ENCODE measurements around the gene TNFSF10.
"Not testable (repeated sequence)": the region's sequence is repeated elsewhere in the genome, so short reads cannot be mapped to it uniquely, and the experiment has no call there.

TNFSF10 gene

DNA sequence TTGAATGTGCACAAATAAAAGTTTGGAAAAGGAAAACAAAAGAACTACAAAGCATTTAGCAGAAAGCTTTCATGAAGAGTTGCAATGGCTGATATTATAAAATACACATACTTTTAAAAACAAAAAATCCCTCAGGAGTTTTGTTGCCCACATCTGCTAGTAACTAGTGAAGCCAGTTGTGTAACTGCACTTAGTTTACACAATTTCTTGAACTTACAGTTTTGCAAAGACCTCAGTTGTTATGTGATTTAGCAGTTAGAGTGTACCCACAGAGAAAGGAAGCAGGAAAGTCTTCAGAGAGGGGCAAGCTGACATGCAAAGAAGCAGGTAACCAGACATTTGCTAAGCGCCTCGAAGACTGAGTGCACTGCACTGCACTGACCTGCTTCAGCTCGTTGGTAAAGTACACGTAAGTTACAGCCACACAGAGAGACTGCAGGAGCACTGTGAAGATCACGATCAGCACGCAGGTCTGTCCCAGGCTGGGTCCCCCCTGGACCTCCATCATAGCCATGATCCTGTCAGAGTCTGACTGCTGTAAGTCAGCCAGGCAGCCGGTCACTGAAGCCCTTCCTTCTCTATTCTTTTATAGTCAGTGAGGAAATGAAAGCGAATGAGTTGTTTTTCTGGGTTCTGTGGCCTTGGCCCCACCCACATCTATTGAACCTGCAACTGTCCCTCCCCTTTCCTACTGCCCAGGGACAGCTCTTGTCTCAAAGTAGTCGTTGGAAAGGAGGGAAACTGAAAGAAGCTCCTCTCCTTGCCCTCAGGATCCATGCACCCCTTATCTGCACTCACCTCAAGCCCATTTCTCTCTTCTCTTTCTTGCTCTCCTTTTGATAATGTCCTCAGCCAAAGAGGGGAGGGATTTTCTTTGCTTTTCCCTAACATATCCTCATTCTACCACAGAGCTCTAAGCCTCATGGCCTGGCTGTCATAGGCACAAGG lies at the start of gene TNFSF10:
TSS of gene TNFSF10 (minus strand) at position 560 of the 948 bp plus-strand sequence. CDS start at position 514, 46 bp downstream.
- DNase-seq (ENCODE audit: low spot score), result no peak

DNA sequence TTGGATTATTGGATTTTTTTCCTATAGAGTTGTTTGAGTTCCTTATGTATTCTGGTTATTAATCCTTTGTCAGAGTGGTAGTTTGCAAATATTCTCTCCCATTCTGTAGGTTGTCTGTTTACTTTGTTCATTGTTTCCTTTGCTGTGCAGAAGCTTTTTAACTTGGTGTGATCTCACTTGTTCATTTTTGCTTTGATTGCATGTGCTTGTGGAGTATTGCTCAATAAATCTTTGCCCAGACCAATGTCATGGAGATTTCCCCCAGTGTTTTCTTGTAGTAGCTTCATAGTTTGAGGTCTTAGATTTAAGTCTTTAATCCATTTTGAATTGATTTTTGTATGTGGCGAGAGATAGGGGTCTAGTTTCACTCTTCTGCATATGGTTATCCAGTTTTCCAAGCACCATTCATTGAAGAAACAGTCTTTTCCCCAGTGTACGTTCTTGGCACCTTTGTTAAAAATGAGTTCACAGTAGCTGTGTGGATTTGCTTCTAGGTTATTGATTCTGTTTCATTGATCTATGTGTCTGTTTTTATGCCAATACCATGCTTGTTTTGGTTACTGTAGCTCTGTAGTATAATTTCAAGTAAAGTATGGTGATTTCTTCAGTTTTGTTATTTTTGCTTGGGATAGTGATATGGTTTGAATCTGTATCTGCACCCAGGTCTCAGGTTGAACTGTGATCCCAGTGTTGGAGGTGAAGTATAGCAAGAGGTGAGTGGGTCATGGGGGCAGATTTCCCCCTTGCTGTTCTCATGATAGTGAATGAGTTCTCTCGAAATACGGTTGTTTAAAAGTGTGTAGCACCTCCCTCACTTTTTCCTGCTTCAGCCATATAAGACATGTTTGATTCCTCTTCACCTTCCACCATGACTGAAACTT lies 46.1 kb upstream of the TNFSF10 start:
- no peak for DNase-seq (ENCODE audit: low spot score)

DNA sequence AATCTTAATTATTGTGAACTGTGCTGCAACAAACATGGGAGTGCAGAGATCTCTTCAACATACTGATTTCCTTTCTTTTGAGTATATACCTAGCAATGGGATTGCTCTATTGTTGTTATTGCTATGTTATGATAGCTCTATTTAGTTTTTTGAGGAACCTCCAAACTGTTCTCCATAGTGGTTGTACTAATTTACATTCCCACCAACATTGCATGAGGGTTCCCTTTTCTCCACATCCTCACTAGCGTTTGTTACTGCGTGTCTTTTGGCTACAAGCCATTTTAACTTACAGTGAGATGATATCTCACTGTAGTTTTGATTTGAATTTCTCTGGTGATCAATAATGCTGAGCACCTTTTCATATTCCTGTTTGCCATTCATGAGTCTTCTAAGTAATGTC lies 45.5 kb upstream of the TNFSF10 start:
- no peak for DNase-seq (ENCODE audit: low spot score)

DNA sequence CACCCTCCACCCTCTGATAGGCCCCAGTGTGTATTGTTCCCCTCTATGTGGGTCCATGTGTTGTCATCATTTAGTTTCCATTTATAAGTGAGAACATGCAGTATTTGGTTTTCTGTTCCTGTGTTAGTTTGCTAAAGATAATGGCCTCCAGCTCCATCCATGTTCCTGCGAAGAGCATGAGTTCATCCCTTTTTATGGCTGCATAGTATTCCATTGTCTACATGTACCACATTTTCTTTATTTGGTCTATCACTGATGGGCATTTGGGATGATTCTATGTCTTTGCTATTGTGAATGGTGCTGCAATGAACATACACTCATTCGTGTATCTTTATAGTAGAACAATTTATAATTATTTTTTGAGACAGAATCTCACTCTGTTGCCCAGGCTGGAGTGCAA lies 43.6 kb upstream of the TNFSF10 start:
- not testable (repeated sequence) for DNase-seq (ENCODE audit: low spot score)

DNA sequence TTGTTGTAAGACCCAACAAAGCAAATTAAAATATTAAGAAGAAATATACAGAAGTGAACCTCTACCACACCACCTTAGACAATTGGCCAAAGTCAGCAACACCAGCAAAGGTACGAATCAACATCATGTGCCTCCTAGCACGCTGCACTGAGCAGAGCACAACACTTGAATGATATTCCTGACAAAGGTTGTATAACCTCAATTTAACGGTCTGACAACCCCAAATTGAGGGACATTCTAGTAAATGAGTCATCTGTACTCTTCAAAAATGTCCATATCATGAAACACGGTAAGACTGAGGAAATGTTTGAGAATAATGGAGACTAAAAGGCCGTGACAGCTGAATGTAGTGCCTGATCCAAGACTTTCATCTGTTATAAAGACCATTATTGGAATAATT lies 41.3 kb upstream of the TNFSF10 start:
- no peak for DNase-seq (ENCODE audit: low spot score)

DNA sequence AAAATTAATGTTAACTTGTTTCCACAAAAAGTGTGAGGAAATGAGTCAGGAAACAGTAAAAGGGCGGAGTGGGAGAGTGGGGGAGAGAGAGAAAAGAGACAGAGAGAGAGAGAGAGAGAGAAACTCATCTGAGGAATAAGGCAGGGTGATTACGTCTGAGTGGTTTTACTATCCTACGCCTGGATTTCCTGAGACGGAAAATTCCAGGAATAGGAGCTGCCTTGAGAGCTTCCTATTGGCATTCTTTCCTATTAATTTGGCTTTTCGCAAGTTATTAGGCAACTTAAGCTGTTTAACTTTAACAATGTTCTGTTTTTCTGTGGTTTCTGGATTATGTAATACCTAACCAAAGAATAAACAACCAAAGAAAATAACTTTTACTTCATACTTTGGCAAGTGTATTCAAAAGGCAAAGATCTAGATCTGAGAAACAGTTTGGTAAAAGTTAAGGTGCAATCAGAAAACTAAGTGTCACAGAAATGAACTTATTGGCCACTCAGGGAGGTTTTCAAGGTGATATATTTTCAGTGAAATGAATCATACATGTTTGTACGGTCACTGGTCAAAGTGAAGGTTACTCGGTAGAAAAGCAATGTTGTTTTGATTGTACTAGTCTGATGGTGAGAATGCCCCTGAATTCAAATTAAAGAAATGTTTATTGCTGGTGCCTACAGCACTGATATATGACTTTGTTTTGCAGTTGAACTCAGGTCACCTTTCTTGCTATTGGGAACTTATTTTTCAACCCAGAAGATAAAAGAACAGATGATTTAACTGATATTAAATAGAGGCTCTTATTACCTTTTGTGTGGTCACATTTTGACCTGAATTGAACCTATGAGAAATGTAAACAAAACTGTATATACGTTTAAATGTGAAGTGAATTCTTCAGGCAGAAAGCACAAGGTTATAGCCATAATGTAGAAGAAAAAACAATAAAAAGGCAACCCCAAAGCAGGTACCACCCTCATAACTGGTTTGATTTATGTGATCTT lies 39.9 kb upstream of the TNFSF10 start:
- no peak for DNase-seq (ENCODE audit: low spot score)

DNA sequence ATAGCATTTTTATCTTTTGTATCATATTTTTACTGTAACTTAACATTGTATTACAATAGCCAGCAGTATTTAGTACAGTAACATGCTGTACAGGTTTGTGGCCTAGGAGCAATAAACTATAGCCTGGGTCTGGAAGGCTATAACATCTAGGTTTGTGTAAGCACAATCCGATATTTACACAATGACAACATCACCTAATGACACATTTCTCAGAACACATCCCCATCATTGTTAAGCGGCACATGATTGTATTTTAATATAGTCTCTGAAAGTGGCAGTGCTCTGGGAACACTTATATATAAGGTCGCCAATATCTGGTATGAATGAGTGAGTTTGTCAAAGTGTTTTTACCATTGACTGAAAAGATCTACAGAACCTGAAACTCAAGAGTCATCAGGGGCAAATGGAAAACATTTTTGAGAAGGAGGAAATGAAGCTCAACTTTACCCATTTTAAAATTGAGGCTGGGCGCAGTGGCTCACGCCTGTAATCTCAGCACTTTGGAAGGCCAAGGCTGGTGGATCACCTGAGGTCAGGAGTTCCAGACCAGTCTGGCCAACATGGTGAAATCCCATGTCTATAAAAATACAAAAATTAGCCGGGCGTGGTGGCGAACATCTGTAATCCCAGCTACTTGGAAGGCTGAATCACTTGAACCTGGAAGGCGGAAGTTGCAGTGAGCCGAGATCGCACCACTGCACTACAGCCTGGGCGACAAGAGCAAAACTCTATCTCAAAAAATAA lies 38.8 kb upstream of the TNFSF10 start:
- no peak for DNase-seq (ENCODE audit: low spot score)

DNA sequence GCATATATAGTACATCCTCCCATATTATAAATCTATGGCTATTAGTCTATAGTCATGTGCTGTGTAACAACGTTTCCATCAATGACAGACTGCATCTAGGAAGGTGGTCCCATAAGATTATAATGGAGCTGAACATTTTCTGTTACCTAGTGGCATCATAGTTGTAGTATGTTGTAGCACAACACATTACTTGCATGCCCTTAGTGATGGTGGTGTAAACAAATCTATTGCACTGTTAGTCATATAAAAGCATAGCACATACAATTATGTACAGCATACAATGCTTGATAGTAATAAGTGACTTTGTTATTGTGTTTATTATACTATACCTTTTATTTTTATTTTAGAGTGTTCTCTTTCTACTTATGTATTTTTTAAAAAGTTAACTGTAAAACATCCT lies 37.4 kb upstream of the TNFSF10 start:
- DNase-seq (ENCODE audit: low spot score), result no peak

DNA sequence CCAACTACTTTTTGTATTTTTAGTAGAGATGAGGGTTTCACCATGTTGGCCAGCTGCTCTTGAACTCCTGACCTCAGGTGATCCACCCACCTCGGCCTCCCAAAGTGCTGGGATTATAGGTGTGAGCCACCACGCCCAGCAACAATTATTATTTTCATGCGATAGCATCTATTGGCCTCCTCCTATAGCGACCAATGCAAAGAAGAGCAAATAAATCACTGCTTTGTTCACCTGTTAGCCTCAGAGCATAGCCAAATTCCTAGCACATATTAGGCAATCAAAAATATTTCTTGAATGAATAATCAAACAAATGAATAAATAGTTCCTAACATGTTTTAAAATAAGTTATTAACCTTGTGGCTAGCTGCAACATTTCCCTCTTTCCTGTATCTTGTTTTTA lies 36.8 kb upstream of the TNFSF10 start:
- DNase-seq (ENCODE audit: low spot score), result no peak

DNA sequence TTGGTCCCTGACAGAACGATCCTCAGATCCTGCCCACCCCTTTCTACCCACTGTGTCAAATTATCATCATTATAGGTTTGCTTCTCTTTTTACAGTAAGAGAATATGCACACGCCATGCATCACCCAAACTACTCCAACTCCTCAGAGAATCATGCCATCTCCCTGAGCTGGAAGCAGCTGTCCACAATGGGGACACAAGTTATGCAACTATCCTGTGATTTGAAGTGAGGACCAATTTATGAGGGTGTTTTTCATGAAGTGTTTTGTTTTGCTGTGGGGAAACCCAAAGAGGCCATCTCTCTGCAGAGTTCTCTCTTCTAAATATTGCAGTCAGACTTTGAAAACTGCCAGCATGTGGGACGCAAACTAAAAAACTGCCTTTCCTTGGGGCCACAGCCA lies 35.8 kb upstream of the TNFSF10 start:
- no peak for DNase-seq (ENCODE audit: low spot score)

DNA sequence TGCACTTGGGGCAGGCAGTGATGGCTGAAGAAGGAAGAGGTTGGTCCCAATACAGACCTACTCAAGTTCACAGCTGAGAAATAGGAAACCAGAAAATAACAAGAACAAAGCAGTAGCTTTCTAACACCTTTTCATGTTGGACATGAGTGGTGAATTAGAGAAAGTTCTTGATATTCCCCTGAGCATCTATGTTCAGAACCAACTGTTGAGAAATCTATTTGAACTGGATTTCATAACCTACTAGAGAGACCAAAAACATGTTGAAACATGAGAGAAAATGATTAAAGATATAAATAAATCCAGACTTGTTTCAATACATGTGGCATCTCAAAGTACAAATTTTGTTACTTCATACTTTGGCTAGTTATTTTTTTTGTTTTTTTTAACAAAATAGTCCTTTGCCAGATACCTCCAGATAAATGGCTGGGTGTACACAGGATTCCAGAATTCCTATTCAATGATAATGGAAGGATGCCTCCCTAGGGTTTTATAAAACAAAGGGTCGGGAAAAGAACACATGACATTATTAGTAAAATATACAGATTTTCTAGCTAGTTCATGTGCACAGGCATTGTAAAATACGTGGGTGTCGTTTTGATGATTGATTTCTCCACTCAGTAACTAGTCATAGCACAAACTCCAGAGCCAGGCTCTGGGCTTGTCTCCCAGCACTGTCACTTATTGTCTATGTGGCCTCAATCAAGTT lies 34.4 kb upstream of the TNFSF10 start:
- no peak for DNase-seq (ENCODE audit: low spot score)

DNA sequence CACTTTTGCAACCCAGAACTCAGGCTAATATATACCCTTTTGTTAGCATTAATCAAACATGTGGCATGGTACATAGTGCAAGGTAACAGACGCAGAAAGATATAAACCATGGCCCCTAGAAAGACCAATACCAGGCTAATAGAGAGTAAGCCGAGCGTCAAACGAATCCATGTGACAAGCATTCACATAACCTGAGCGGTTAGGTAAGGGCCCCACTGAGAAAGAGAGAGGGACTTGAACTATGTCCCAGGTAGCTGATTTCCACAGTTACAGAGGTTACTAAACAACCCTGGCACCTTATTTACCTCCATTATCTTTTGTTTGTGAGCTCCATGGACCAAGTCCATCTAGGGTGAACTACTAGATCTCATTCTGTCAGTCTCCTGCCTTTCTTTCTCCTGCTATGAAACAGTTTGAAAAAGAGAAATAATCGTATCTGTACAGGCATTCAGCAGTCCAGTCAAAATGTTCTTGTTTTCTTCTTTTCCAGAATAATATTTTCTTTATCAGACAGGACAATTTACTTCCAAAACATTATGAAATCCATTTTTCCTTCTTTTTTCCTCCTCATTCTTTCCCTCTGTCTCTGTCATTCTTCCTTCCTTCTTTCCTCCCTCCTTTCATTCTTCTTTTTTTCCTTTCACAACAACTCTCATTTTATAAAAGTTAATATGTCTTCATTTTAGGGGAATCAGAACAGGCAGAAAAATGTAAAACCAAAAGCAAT lies 30.5 kb upstream of the TNFSF10 start:
- DNase-seq (ENCODE audit: low spot score), result no peak

DNA sequence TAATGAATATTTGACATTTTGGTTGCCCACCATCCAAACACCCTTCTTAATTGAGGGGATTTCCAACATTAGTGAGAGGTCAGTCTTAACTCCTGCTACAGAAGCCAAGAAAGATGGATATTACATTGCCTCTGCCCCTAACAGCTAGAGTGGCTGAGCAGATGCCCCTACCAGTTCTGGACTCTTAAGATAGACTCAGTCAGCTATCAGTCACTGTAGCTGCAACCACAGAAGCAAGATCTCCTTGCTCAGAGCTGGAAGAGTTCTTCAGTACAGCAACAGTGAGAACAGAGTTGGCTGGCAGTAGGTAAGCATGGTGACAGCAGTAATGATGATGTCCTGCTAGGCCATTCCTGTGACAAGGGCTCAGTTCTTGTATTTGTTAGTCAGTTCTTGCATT lies 29.4 kb upstream of the TNFSF10 start:
- DNase-seq (ENCODE audit: low spot score), result no peak

DNA sequence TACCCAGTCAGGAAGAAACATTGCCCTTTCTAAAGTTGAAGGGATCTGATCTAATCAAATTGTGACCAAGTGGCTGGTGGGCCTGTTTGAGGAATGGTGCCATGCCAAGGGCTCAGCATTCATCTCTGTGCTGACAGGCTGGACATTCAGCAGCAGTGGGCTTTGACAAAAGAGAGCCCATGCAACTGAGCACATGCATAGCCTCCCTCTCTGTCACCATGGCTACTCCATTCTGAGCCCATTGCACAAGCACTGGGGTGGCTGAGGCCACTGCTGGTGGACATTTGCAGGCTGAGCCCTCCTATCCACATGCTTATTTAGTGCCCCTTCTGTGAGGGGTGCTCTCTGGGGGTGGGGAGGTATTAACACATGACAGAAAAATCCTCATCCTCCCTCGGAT lies 28.6 kb upstream of the TNFSF10 start:
- no peak for DNase-seq (ENCODE audit: low spot score)

DNA sequence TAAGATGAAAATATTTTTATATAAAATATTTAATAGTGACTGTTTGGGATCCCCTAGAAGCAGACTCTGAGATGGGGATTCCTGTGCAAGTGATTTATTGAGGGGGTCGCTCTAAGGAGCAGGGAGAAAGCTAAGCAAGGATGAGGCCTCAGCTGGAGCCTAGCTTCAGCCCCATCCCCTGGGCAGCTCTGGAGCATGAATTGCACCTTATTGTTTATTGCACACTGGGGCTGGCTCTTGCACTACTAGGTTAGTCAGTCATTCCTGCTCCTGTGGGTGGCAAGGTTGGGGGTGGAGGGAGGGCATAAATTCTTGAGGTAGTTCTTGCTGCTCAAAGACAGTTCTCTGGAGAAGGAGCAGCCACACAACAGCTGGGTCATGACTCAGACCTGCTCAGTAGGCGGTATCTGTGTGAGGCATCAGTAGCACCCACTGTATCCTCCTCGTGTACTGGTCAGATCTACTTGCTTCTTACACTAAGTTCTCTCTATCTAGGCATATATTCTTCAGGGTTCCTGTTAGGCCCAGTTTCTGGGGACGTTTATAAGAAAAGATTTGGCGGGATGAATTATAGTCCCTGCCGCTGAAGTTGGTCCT lies 27.2 kb upstream of the TNFSF10 start:
- no peak for DNase-seq (ENCODE audit: low spot score)

DNA sequence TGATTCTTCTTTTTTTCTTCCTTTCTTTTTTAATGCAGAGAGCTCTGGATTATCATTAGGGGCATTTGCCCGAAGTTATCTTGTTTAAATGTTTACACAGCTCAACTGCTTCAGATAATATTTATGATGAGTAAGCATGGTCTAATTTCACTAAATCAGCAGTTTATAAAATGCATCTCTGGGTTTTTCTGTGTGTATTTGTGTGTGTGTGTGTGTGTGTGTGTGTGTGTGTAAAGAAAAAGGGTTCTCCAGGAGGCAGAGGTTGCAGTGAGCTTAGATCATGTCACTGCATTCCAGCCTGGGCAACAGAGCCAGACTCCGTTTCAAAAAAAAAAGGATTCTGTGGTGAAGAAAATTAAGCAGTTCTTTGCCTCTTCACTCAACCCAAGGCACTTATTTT lies 25.9 kb upstream of the TNFSF10 start:
- no peak for DNase-seq (ENCODE audit: low spot score)

DNA sequence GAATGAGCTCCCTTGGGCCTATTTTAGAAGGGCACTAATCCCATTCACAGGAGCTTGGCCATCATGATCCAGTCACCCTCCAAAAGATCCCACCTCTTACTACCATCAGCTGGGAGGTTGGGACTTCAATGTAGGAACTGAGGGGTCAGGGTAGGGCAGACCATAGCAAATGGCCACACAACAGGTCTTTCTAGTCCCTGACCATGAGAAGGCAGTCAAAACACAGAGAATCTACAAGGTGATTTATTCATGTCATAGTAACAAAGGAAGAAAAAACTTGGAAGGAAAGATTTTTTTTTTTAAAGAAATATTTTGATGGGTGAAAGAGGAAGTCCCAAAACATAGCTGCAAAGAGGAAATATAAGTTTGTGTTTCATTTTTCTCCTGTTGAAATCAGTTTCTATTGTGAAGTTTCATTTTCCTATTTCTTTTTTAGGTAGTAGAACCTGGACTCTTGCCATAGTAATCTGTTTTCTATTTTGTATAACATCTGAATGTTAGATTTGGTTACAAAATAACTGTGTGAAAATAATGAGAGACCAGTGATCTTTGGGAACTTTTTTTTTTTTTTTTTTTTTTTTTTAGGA lies 23.5 kb upstream of the TNFSF10 start:
- DNase-seq (ENCODE audit: low spot score), result no peak

DNA sequence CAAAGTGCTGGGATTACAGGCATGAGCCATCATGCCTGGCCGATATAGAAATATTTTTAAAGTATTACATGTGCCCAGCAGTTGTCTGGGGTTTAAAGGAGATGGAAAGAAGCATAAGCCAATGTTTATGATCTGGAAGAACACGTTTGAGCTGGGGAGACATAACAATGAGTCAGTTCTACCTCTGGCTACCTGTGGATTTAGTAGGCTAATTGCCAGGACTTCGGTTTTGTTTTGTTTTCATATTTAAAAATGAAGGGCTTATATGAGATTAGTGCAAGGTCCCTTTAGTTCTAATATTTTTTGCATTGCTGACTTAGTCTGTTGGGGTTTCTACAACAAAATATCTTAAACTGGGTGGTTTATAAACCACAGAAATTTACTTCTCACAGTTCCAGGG lies 22.9 kb upstream of the TNFSF10 start:
- no peak for DNase-seq (ENCODE audit: low spot score)

DNA sequence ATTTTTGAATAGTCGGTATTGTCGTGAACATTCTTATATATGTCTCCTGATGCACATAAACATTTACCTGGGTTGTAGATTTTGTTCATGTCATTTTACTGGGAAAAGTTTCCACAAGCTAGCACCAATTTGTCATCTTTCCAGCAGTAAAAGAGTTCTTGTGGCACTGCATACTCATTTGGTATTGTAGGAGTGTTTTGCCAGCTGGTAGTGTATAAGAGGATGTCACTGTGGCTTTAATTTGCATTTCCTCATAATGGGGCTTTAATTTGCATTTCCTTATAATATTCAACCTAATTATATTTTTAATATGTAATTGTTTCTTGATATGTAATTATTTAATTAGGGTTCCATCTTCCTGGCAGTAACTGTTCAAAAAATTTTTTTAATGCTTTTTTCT lies 21.2 kb upstream of the TNFSF10 start:
- DNase-seq (ENCODE audit: low spot score), result no peak

Measured in left forelimb (tissue), 1 donor.